Measurements from ENCODE around the gene LRRC49.
"Not testable (repeated sequence)": the region's sequence is repeated elsewhere in the genome, so short reads cannot be mapped to it uniquely, and the experiment has no call there.

GRCh38 chr15:71031232-71031631, 138.6 kb downstream of the LRRC49 start:
- not testable (repeated sequence) for TF ChIP-seq POLR2A (IDR thresholded peaks at IDR 0.05)
- TF ChIP-seq, protein P1, sequence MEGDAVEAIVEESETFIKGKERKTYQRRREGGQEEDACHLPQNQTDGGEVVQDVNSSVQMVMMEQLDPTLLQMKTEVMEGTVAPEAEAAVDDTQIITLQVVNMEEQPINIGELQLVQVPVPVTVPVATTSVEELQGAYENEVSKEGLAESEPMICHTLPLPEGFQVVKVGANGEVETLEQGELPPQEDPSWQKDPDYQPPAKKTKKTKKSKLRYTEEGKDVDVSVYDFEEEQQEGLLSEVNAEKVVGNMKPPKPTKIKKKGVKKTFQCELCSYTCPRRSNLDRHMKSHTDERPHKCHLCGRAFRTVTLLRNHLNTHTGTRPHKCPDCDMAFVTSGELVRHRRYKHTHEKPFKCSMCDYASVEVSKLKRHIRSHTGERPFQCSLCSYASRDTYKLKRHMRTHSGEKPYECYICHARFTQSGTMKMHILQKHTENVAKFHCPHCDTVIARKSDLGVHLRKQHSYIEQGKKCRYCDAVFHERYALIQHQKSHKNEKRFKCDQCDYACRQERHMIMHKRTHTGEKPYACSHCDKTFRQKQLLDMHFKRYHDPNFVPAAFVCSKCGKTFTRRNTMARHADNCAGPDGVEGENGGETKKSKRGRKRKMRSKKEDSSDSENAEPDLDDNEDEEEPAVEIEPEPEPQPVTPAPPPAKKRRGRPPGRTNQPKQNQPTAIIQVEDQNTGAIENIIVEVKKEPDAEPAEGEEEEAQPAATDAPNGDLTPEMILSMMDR (IDR thresholded peaks at IDR 0.05), result not testable (repeated sequence)

All from thyroid gland (tissue), 4 donors.